Retinal pigment epithelial cell (primary cell): Measurements from ENCODE around the gene CREB5.

Experiments
- DNase-seq: peaks from one replicate; pipeline ENCODE4 v3.0.0-alpha.2; 2010; ENCODE audit warnings: low read depth
- H3K4me3 ChIP-seq: 2 replicates; pipeline ENCODE4 v1.5.1; 2011; ENCODE audit warnings: mild to moderate bottlenecking, low read length, control low read depth, moderate library complexity
- TF ChIP-seq, protein P1 (sequence below): conservative IDR thresholded peaks from 2 replicates; pipeline ENCODE4 v1.5.1; 2011; ENCODE audit warnings: low read depth, low read length, control low read depth, inconsistent platforms

The CREB5 gene

GRCh38 chr7:28761505-28761904, 349.2 kb downstream of the CREB5 start:
- DNase-seq = no peak
- TF ChIP-seq, protein P1, sequence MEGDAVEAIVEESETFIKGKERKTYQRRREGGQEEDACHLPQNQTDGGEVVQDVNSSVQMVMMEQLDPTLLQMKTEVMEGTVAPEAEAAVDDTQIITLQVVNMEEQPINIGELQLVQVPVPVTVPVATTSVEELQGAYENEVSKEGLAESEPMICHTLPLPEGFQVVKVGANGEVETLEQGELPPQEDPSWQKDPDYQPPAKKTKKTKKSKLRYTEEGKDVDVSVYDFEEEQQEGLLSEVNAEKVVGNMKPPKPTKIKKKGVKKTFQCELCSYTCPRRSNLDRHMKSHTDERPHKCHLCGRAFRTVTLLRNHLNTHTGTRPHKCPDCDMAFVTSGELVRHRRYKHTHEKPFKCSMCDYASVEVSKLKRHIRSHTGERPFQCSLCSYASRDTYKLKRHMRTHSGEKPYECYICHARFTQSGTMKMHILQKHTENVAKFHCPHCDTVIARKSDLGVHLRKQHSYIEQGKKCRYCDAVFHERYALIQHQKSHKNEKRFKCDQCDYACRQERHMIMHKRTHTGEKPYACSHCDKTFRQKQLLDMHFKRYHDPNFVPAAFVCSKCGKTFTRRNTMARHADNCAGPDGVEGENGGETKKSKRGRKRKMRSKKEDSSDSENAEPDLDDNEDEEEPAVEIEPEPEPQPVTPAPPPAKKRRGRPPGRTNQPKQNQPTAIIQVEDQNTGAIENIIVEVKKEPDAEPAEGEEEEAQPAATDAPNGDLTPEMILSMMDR = no peak
- H3K4me3 ChIP-seq = no peak overlapping the region

GRCh38 chr7:28762651-28763050, 350.3 kb downstream of the CREB5 start:
- DNase-seq = no peak
- no peak overlapping the region for H3K4me3 ChIP-seq
- TF ChIP-seq, protein P1 = no peak

DNA sequence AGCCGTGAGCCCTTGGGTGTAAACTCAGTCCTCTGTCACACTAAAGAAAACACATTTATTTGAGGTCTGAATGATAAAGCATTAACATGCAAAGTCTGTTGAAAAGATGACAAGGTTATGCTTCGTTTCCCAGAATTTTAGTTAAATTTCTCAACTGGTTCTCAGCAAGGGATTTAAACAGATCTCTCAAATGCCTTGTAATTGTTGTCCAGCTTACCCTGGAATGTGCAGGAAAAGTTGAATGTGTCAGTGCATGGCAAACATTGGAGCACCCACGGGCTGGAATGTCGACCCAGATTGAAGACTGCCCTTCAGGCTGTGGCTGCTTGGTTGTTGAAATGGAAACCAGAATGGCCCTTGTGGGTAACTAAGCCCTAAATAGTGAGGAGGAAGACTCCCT, 354.0 kb downstream of the CREB5 start:
- H3K4me3 ChIP-seq = no peak overlapping the region
- TF ChIP-seq, protein P1 = no peak
- no peak for DNase-seq

DNA sequence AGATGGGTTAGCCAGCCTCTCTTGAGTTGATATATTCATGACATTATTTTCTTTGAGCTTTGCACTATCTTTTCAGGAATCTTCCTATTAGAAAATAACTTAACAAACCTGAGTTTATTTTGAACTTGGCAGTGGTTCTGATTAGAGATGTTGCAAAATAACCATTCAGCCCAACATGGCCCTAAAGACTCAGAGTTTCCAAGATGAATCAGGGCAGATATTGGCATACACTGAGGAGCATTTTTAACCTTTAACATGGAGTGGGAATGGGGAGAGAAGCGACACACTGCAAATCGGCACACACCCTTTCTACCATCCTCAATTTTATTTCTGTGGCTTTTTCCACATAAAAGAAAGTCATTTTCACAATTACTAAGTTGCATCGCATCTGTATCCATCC, 355.0 kb downstream of the CREB5 start:
- TF ChIP-seq, protein P1 = no peak
- no peak for DNase-seq
- no peak overlapping the region for H3K4me3 ChIP-seq

DNA sequence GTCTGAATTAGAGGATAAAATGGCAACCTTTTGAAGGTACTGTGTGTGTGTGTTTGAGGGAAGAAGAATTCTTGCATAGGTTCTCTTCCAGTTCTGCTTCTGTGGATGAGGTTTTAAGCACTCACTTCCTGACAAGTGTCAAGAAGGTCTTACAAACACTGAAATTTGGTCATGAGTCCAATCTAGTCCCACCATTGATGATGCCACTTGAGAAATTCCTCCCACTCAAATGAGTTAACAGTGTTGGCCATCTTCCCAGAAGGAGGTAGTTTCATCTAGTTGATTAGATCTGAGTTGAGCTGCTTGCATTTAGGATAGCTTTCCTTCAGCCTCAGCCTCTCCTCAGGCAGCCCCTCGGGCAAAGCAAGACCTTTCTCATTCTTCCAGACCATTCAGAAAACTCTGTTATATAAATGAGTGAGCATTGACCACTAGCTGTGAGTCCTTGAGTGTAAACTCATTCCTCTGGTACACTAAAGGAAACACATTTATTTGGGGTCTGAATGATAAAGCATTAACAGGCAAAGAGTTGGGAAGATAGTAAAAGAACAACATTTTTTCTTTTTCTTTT, 356.3 kb downstream of the CREB5 start:
- TF ChIP-seq, protein P1 = no peak
- no peak overlapping the region for H3K4me3 ChIP-seq
- no peak for DNase-seq

DNA sequence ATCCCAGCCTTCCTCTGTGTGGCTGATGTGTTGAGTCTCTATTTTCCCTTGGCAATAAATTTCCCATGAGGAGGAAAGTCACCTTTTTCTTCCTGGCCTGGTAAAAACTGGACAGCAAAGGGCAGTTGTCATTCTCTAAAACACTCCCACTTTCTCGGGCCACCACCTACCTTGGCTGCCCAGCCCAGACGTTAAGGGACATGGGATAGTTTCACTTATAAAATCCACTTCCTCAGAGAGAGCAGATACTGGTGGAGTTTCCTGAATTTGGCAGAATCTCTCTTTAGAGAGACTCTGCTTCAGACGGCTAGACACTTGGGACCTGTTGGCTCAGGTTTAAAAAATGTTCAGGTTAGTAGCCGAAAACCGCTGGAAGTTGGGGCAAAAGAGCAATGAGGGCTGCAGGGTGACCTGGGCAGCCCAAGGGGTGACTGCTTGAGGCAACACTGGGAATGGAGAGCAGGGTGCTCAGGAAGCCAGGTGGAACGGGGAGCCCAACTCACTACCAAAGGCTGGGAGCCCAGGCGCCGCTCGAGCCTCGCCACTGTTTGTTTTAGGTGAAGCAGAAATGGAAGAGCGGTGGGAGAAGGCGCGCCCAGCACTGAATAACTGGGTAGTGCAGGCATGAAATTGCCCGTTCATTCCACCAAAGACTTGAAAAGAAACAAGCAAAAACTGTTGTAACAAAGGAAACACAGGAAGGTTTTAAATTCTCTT, 359.7 kb downstream of the CREB5 start:
- TF ChIP-seq, protein P1 = no peak
- no peak overlapping the region for H3K4me3 ChIP-seq
- no peak for DNase-seq
